ENCODE data around the gene CDK18.
A peak's percentile ranks its signal among the peaks of the same experiment; 100 is the strongest.
"Not testable (repeated sequence)": the region's sequence is repeated elsewhere in the genome, so short reads cannot be mapped to it uniquely, and the experiment has no call there.

CDK18 gene

GRCh38 chr1:205504311-205505075, at the start of gene CDK18:
TSS of gene CDK18 (plus strand) at chr1:205504669. CDS start at chr1:205523168, 18,499 bp downstream.
- peak; percentile 86 for DNase-seq

- no peak for DNase-seq
Measured at GRCh38 chr1:205454903-205455335, 49.5 kb upstream of the CDK18 start.

GRCh38 chr1:205455581-205456382, 48.7 kb upstream of the CDK18 start, which contains the start of gene BLACAT1:
TSS of gene BLACAT1 (minus strand) at chr1:205456045.
- no peak for DNase-seq

GRCh38 chr1:205456383-205456867, 48.0 kb upstream of the CDK18 start:
- no peak for DNase-seq

GRCh38 chr1:205456868-205457745, 47.4 kb upstream of the CDK18 start:
- DNase-seq = no peak

GRCh38 chr1:205458777-205459566, 45.5 kb upstream of the CDK18 start:
- DNase-seq = peak; percentile 64

GRCh38 chr1:205465392-205465791, 39.1 kb upstream of the CDK18 start:
- no peak for DNase-seq

- no peak for DNase-seq
Measured at GRCh38 chr1:205466595-205467220, 37.8 kb upstream of the CDK18 start.

GRCh38 chr1:205470131-205470530, 34.3 kb upstream of the CDK18 start:
- no peak for DNase-seq

GRCh38 chr1:205472737-205473441, 31.6 kb upstream of the CDK18 start:
- DNase-seq = no peak

GRCh38 chr1:205473475-205473874, 31.0 kb upstream of the CDK18 start:
- no peak for DNase-seq

GRCh38 chr1:205473966-205474365, 30.5 kb upstream of the CDK18 start:
- DNase-seq = no peak

GRCh38 chr1:205474571-205474970, 29.9 kb upstream of the CDK18 start:
- no peak for DNase-seq

- DNase-seq = no peak
Measured at GRCh38 chr1:205475855-205476254, 28.6 kb upstream of the CDK18 start.

- DNase-seq = no peak
Measured at GRCh38 chr1:205476648-205477047, 27.8 kb upstream of the CDK18 start.

- DNase-seq = no peak
Measured at GRCh38 chr1:205477121-205477758, 27.2 kb upstream of the CDK18 start.

GRCh38 chr1:205477759-205478247, 26.7 kb upstream of the CDK18 start:
- peak; percentile 98 for DNase-seq

GRCh38 chr1:205478985-205479384, 25.5 kb upstream of the CDK18 start:
- DNase-seq = not testable (repeated sequence)

GRCh38 chr1:205480349-205480985, 24.0 kb upstream of the CDK18 start:
- DNase-seq = no peak

- DNase-seq = no peak
Measured at GRCh38 chr1:205481218-205481617, 23.3 kb upstream of the CDK18 start.
